ENCODE data around the gene CD164L2. TPM values are rescaled to one million over a fixed set of nuclear protein-coding genes. Genes with fewer than 3 reads are reported as not detected.

Gene CD164L2
- total and polyA plus RNA-seq, 2 experiments from 2014 or later: 2.0 to 2.8 TPM

DNA sequence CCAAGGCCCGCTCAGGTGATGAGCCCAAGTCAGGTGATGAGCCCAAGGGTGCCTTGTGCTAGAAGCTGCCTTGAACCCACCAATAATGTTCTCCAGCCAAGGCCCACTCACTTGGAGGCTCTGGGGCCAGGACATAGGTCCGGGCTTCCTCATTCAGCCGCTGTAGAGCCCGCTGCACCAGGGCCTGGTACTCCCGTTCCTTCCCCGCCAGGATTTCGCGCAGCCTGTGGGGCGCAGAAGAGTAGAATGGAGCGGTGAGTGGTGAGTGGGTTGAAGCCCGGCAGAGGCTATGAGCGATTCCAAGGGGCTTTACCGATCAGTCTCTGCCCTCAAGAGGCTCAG is 26.9 kb downstream of the CD164L2 start (continued):
- TF ChIP-seq, protein P1, sequence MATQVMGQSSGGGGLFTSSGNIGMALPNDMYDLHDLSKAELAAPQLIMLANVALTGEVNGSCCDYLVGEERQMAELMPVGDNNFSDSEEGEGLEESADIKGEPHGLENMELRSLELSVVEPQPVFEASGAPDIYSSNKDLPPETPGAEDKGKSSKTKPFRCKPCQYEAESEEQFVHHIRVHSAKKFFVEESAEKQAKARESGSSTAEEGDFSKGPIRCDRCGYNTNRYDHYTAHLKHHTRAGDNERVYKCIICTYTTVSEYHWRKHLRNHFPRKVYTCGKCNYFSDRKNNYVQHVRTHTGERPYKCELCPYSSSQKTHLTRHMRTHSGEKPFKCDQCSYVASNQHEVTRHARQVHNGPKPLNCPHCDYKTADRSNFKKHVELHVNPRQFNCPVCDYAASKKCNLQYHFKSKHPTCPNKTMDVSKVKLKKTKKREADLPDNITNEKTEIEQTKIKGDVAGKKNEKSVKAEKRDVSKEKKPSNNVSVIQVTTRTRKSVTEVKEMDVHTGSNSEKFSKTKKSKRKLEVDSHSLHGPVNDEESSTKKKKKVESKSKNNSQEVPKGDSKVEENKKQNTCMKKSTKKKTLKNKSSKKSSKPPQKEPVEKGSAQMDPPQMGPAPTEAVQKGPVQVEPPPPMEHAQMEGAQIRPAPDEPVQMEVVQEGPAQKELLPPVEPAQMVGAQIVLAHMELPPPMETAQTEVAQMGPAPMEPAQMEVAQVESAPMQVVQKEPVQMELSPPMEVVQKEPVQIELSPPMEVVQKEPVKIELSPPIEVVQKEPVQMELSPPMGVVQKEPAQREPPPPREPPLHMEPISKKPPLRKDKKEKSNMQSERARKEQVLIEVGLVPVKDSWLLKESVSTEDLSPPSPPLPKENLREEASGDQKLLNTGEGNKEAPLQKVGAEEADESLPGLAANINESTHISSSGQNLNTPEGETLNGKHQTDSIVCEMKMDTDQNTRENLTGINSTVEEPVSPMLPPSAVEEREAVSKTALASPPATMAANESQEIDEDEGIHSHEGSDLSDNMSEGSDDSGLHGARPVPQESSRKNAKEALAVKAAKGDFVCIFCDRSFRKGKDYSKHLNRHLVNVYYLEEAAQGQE (IDR thresholded peaks at IDR 0.05; ENCODE audit: unreplicated experiment): no peak

DNA sequence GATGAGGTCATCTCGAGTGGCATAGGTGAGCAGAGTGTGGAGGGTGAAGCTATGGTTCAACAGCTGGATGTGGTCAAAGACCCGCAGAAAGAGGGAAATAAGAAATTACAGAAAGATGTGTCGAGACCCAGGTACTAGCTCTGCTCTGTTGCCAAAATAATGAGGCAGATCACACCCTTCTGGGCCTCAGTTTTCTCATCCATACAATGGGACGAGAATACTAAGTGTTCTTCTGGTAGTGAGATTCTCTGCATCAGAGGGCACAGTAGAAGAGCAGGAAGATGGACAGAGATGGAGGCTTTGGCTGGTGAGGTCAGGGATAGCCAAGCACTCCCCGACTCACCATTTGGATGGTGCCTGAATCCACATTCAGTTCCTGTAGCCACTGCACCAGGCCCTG is 27.4 kb downstream of the CD164L2 start:
- no peaks in the 10 kb centered on the region for H3K36me3 ChIP-seq (ENCODE audit: insufficient read depth)
- Mint-ChIP-seq H3K4me1 (peaks cover 24% of the 10 kb centered on the region; the same call in 2 of the 3 replicates), H3K27me3 (ENCODE audit: insufficient read depth, low read depth, poor library complexity) (peaks cover 37% of the 10 kb centered on the region), H3K27ac (no peak overlapping the region), H3K9me3 (no peaks in the 10 kb centered on the region; the same call in 2 of the 3 replicates), H3K4me3 (no peak overlapping the region), H3K36me3 (ENCODE audit: low read depth) (peaks cover 5% of the 10 kb centered on the region; the same call in 1 of the 3 replicates)
- H3K4me2 ChIP-seq: no peak overlapping the region
- peaks cover 21% of the 10 kb centered on the region for H3K4me1 ChIP-seq (ENCODE audit: insufficient read depth)
- H4K20me1 ChIP-seq (replicated peaks; ENCODE audit: insufficient read depth): no peaks in the 10 kb centered on the region
- no peaks in the 10 kb centered on the region for H3K79me2 ChIP-seq (replicated peaks; ENCODE audit: insufficient read depth)
- H3K27ac ChIP-seq (ENCODE audit: low read depth): no peak overlapping the region
- no peak overlapping the region for H3K4me3 ChIP-seq
- no peaks in the 10 kb centered on the region for H3K9me2 ChIP-seq (ENCODE audit: insufficient read depth)
- H3F3A ChIP-seq (replicated peaks; ENCODE audit: low read depth): peaks cover 8% of the 10 kb centered on the region; the same call in 1 of the 2 replicates
- ATAC-seq: no peak
- H2AFZ ChIP-seq: no peak overlapping the region
- H3K27me3 ChIP-seq (ENCODE audit: insufficient read depth): peaks cover 30% of the 10 kb centered on the region
- no peak for DNase-seq (ENCODE audit: low spot score)
- TF ChIP-seq EZH2 (IDR thresholded peaks at IDR 0.05; ENCODE audit: low read depth, unreplicated experiment): no peak
- TF ChIP-seq ZNF331 (CRISPR knock-in tag; IDR thresholded peaks at IDR 0.05; ENCODE audit: low read depth): no peak
- TF ChIP-seq STAT1 (IDR thresholded peaks at IDR 0.05; ENCODE audit: unreplicated experiment): no peak
- TF ChIP-seq NANOG (IDR thresholded peaks at IDR 0.05; ENCODE audit: borderline replicate concordance): no peak
- TF ChIP-seq ZNF114 (CRISPR knock-in tag; IDR thresholded peaks at IDR 0.05): no peak
- TF ChIP-seq, protein P1 (IDR thresholded peaks at IDR 0.05; ENCODE audit: unreplicated experiment): no peak
- TF ChIP-seq, protein P2, sequence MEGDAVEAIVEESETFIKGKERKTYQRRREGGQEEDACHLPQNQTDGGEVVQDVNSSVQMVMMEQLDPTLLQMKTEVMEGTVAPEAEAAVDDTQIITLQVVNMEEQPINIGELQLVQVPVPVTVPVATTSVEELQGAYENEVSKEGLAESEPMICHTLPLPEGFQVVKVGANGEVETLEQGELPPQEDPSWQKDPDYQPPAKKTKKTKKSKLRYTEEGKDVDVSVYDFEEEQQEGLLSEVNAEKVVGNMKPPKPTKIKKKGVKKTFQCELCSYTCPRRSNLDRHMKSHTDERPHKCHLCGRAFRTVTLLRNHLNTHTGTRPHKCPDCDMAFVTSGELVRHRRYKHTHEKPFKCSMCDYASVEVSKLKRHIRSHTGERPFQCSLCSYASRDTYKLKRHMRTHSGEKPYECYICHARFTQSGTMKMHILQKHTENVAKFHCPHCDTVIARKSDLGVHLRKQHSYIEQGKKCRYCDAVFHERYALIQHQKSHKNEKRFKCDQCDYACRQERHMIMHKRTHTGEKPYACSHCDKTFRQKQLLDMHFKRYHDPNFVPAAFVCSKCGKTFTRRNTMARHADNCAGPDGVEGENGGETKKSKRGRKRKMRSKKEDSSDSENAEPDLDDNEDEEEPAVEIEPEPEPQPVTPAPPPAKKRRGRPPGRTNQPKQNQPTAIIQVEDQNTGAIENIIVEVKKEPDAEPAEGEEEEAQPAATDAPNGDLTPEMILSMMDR (conservative IDR thresholded peaks at IDR 0.05; ENCODE audit: low read depth in 2 of 2): no peak
- TF ChIP-seq, protein P3, sequence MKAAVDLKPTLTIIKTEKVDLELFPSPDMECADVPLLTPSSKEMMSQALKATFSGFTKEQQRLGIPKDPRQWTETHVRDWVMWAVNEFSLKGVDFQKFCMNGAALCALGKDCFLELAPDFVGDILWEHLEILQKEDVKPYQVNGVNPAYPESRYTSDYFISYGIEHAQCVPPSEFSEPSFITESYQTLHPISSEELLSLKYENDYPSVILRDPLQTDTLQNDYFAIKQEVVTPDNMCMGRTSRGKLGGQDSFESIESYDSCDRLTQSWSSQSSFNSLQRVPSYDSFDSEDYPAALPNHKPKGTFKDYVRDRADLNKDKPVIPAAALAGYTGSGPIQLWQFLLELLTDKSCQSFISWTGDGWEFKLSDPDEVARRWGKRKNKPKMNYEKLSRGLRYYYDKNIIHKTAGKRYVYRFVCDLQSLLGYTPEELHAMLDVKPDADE (IDR thresholded peaks at IDR 0.05): no peak
- TF ChIP-seq CREB1 (CRISPR knock-in tag; IDR thresholded peaks at IDR 0.05; ENCODE audit: low read depth): no peak
- TF ChIP-seq POLR2AphosphoS5 (IDR thresholded peaks at IDR 0.05; ENCODE audit: low read depth): no peak

Data from GM23338 (cell line).